Spleen (tissue), 7 donors: ENCODE data around the gene SATB1.

Experiments used
- POLR2A ChIP-seq, 3 donors: fragments of 450-650 bp; IDR thresholded peaks; one replicate each; pipeline ENCODE4 v1.5.1; 2017; ENCODE audit warnings: antibody characterized with exemption in 3 of 3, mild to moderate bottlenecking in 1 of 3
- POLR2AphosphoS5 ChIP-seq, 3 donors: sonication (generic); formaldehyde crosslinking; IDR thresholded peaks; one replicate each; pipeline ENCODE4 v1.5.1; 2017; ENCODE audit warnings: antibody characterized with exemption in 3 of 3
- TF ChIP-seq, protein P1 (sequence below), 11 experiments: fragments of 200-600 bp in 7 of 11; fragments of 450-650 bp in 4 of 11; sonication (generic) in 4 of 11; IDR thresholded peaks in 8 of 11; conservative IDR thresholded peaks in 3 of 11; 1 replicate in 7 of 11; 2 replicates in 4 of 11; pipeline versions ENCODE4 v1.4.0 to v1.8.0; 2016 to 2021; ENCODE audit warnings: antibody characterized with exemption in 11 of 11, inconsistent platforms in 4 of 11, mild to moderate bottlenecking in 1 of 11
- donor health status: DM: no; HTN: no; CAD: no; lungs with moderate emphysema.
- donor health status: DM: no; HTN: no; CAD: no.
- donor health status: DM: no; HTN: no; CAD: no.

DNA sequence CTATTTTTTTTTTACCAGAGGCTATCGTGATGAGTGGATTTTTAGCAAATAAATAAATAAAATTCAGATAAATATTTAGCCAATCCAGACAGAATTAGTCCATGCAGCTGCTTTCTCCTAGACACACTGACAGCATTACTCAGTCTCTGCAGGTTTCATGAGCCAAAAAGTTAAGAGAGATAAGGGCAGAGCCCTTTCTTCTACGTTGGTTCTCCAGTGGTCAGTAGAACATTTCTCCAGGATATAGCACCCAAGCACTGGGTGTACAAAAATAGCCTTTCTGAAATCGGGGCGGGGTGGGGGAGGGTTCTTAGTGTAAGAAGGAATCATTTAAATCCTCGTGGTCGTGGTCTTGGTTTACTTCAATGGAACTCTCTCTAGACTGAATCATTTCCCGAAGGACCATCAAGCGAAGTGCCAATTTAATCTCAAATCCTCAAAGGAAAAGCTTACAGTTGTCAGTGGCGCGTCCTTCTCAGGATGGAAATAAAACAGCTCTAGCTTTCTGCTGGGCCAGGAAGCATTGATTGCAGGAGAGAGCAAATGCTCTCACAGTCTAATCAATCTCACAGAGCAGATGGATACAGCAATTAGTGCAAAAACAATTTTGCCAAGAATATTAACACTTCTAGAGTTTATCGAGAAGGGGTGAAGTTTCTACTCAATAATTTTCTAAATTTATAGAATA lies 86.2 kb downstream of the SATB1 start:
- no peak for TF ChIP-seq POLR2A (IDR thresholded peaks at IDR 0.05)
- TF ChIP-seq POLR2AphosphoS5 (IDR thresholded peaks at IDR 0.05) = no peak
- TF ChIP-seq, protein P1, sequence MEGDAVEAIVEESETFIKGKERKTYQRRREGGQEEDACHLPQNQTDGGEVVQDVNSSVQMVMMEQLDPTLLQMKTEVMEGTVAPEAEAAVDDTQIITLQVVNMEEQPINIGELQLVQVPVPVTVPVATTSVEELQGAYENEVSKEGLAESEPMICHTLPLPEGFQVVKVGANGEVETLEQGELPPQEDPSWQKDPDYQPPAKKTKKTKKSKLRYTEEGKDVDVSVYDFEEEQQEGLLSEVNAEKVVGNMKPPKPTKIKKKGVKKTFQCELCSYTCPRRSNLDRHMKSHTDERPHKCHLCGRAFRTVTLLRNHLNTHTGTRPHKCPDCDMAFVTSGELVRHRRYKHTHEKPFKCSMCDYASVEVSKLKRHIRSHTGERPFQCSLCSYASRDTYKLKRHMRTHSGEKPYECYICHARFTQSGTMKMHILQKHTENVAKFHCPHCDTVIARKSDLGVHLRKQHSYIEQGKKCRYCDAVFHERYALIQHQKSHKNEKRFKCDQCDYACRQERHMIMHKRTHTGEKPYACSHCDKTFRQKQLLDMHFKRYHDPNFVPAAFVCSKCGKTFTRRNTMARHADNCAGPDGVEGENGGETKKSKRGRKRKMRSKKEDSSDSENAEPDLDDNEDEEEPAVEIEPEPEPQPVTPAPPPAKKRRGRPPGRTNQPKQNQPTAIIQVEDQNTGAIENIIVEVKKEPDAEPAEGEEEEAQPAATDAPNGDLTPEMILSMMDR (IDR thresholded peaks at IDR 0.05 in 8 of 11, conservative IDR thresholded peaks at IDR 0.05 in 3 of 11) = no peak
